GM19455 (cell line): ENCODE data around the gene ROS1.
"Not testable (repeated sequence)": the region's sequence is repeated elsewhere in the genome, so short reads cannot be mapped to it uniquely, and the experiment has no call there.

Experiments used
- ATAC-seq: cut with Tn5 transposase; IDR thresholded peaks from one replicate; pipeline ENCODE4 v1.9.1; 2021; ENCODE audit not compliant: unreplicated experiment

Gene ROS1

GRCh38 chr6:117268924-117269323, 156.8 kb downstream of the ROS1 start:
- no peak for ATAC-seq

GRCh38 chr6:117267766-117268534, 157.8 kb downstream of the ROS1 start:
- ATAC-seq: no peak

GRCh38 chr6:117267054-117267347, 158.7 kb downstream of the ROS1 start:
- no peak for ATAC-seq

- ATAC-seq: no peak
Measured at GRCh38 chr6:117266257-117267053, 159.3 kb downstream of the ROS1 start.

- no peak for ATAC-seq
Measured at GRCh38 chr6:117265410-117266256, 160.1 kb downstream of the ROS1 start, which contains the start of gene VGLL2. Gene VGLL2 (plus strand): TSS chr6:117265558. CDS start chr6:117265764, 206 bp downstream.

- no peak for ATAC-seq
Measured at GRCh38 chr6:117264692-117265409, 160.9 kb downstream of the ROS1 start.

- no peak for ATAC-seq
Measured at GRCh38 chr6:117264369-117264691, 161.4 kb downstream of the ROS1 start.

GRCh38 chr6:117263353-117263927, 162.3 kb downstream of the ROS1 start:
- no peak for ATAC-seq

GRCh38 chr6:117262799-117263198, 162.9 kb downstream of the ROS1 start:
- no peak for ATAC-seq

- ATAC-seq: no peak
Measured at GRCh38 chr6:117253785-117254184, 172.0 kb downstream of the ROS1 start.

GRCh38 chr6:117244979-117245378, 180.8 kb downstream of the ROS1 start:
- not testable (repeated sequence) for ATAC-seq

- not testable (repeated sequence) for ATAC-seq
Measured at GRCh38 chr6:117244571-117244970, 181.2 kb downstream of the ROS1 start.
